AG09319 (cell line): ENCODE data around the gene MYO18B.

ENCODE experiments used
- DNase-seq: peaks from one replicate; pipeline ENCODE4 v3.0.0-alpha.2; 2010; ENCODE audit warnings: low read depth; ENCODE audit errors: extremely low read depth
- TF ChIP-seq, protein P1 (sequence below): IDR thresholded peaks from 2 replicates; pipeline ENCODE4 v1.5.1; 2011; ENCODE audit warnings: low read depth, mild to moderate bottlenecking, inconsistent platforms, low read length, moderate library complexity

MYO18B gene

DNA sequence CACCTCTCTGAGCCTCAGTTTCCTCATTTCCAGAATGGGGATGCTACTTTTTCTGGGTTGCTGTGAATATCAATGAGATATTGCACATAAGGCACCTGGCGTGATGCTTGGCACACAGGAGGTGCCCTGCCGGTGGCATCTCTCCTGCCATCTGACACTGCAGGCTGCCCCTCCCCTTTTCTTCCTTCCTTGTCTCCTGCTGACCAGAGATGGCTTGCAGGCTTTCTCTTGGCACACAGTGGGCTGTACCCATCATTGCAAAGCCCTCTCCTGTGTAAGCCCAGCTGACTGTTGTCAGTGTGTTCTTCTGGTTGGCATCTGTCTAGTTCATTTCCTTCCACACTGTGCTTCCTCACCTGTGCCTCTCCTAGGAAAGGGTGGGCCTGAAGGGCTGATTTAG lies 91.7 kb downstream of the MYO18B start:
- DNase-seq = no peak
- TF ChIP-seq, protein P1, sequence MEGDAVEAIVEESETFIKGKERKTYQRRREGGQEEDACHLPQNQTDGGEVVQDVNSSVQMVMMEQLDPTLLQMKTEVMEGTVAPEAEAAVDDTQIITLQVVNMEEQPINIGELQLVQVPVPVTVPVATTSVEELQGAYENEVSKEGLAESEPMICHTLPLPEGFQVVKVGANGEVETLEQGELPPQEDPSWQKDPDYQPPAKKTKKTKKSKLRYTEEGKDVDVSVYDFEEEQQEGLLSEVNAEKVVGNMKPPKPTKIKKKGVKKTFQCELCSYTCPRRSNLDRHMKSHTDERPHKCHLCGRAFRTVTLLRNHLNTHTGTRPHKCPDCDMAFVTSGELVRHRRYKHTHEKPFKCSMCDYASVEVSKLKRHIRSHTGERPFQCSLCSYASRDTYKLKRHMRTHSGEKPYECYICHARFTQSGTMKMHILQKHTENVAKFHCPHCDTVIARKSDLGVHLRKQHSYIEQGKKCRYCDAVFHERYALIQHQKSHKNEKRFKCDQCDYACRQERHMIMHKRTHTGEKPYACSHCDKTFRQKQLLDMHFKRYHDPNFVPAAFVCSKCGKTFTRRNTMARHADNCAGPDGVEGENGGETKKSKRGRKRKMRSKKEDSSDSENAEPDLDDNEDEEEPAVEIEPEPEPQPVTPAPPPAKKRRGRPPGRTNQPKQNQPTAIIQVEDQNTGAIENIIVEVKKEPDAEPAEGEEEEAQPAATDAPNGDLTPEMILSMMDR = no peak

DNA sequence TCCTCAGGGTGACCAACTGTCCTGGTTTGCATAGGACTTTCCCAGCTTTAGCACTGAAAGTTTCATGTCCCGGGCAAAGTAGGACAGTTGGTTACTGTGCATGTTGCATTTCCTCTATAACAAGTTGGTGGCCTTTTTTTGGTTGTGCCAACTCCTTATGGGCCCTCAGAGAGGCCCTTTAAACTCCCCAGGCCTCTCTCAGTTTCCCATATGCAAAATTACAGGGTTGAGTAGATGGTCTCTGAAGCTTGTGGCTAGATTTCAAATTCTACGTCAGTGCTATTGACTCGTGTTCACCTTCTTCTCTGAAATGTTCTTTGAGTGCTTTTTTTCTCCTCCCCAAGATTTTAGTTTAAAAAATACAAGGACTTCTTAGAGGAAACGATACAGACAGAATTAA lies 92.5 kb downstream of the MYO18B start:
- TF ChIP-seq, protein P1 = no peak
- no peak for DNase-seq

DNA sequence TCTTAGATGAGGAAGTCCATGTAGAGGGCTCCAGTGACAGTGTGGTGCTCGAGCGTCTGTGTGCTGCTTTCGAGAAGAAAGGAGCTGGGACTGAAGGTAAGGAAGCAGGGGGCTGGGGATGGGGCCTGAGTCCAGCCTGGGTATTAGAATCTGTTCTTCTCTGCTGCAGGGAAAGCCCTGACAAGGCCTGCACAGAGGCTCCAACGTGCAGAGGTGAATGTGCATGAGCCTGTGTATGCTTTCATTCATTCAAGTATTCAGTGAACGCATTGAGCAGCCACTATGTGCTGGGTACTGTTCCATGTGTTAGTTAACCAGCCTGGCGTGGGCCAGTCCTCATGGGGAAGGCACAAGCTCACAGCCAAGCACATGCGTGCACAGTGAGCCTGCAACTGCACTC lies 93.4 kb downstream of the MYO18B start:
- DNase-seq = no peak
- TF ChIP-seq, protein P1 = no peak

DNA sequence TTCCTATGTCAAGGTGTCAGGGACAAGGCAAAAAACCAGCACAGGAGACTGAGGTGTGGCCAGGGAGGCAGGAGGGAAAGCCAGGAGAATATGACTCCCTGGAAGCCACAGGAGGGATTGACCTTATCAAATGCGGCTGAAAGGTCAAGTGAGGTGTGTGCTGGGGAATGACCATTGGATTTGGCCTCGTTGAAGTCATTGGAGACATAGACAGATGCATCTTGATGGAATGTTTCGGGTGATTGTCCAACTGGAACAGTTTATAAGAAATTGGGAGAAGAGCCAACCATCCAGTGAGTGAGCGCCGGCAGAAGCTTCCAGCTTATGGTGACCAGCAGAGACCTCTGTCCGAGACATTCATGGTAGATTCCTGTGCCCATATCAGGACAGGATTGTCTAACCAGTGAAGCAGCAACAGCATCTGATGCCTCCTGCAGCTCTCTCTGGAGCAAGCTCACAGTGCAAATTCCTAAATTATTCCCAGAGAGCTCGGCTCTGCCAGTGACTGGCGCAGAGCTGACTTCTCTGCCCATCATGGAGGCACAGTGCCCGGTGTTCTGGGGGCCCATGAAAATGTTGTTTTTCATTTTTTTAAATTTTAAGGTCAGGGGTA lies 95.4 kb downstream of the MYO18B start:
- no peak for DNase-seq
- TF ChIP-seq, protein P1 = no peak

DNA sequence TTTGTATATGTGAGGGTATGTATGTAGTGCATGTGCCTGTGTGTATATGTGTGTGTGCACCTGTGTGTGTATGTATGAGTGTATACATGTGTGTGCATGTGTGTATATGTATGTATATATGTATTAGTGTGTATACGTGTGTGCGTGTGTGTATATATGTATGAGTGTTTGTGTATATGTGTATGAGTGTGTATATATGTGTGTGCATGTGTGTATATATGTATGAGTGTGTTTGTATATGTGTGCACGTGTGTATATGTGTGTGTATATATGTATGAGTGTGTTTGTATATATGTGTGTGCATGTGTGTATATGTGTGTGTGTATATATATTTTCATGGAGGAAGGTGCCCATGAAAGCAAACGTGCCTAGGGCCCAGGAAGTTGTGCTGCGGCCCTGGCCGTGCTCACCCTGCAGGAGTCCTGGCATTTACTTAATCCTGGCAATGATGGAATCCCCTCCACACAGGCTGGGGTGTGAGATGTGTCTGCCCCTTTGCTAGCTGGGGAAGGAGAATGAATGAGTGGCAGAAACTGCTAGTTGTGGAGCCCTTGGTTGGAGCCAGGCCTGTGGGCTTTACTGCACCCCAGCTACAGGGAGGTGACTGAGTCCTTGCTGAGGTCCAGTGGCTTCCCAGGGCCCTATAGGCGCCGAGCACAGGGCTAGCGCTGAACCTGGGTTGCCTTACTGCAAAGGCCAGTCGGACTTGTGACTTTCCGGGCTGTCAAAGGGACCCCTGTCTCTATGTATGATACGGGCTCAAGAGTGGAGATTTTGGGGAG lies 97.2 kb downstream of the MYO18B start:
- TF ChIP-seq, protein P1 = no peak
- DNase-seq = no peak

DNA sequence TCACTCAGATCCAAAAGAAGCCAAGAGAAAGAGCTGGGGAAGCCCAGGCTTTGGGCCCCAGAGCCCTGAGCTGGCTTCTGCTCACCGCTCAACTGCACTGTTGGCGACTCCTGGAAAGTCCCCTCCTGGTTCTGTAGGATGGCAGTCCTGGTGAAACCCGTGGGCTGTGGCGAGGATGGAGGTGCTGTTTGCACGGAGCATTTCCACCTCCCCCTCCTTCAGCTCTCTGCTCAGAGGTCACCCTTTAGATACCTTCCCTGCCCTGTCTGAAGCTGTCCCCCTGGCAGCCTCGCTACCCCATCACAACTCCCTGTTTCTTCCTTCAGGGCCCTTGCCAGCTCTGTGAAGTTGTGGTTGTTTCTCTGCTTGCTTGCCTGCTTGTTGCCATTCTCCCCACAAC lies 97.8 kb downstream of the MYO18B start:
- DNase-seq = no peak
- TF ChIP-seq, protein P1 = no peak

DNA sequence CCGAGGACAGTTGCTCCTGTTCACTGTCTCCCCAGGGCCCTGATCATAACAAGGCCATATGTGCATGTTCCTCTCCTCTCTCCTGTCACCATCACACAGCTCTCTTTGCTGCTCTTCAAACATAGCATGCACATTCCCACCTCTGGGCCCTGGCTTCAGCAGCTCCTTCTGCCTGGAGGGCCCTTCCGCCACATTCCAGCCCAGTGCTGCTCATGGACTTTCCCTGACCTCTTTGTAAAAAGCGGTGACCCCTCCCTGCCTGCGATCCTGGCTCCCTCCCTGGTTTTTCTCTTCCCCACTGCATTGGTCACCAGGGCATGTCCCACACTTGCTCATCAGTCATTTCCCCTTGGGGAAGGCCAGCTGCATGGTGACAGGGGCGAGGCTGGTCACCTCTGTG lies 98.2 kb downstream of the MYO18B start:
- TF ChIP-seq, protein P1 = no peak
- no peak for DNase-seq
